ENCODE measurements around the gene CYBA.

Gene CYBA

GRCh38 chr16:88642881-88643643 lies 7.8 kb downstream of the CYBA start:
- no peak for DNase-seq

GRCh38 chr16:88640498-88641247 lies 10.2 kb downstream of the CYBA start:
- DNase-seq = no peak

GRCh38 chr16:88640039-88640495 lies 10.8 kb downstream of the CYBA start:
- DNase-seq = no peak

- no peak for DNase-seq
Measured at GRCh38 chr16:88639231-88640038, 11.4 kb downstream of the CYBA start.

DNA sequence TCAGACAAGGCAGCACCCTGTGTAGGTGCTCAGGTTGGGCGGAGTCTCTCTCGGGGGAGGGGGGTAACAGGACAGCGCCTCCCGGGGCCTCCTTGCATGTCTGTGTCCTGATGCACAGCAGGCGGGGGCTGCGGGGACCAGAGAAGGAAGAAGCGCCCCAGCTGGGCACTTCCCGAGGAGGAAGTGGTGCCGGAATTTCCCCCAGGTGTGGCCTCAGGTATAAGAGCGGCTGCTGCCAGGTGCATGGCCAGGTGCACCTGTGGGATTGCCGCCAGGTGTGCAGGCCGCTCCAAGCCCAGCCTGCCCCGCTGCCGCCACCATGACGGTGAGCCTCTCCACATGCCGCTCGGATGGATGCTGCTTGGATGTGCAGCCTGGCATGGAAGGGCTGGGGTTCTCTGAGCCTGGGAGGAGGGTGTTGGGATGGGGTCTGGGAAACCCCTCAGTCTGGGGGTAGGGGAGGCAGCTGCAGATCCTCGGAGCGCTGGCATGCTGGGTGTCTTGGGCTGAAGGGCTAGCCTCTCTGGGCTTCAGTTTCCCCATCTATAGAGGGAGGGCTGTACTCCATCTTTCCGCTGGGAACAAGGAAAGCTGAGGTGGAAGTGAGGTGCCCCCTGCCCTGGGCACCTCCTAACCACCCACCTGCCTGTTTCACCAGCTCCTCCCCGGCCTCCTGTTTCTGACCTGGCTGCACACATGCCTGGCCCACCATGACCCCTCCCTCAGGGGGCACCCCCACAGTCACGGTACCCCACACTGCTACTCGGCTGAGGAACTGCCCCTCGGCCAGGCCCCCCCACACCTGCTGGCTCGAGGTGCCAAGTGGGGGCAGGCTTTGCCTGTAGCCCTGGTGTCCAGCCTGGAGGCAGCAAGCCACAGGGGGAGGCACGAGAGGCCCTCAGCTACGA lies 12.3 kb downstream of the CYBA start, which contains the start of gene IL17C:
IL17C (plus strand) TSS at position 250 of the 908 bp plus-strand sequence; CDS start at position 320, 70 bp downstream.
- DNase-seq = peak; percentile 69

GRCh38 chr16:88636488-88637265 lies 14.2 kb downstream of the CYBA start:
- no peak for DNase-seq

GRCh38 chr16:88635671-88636319 lies 15.1 kb downstream of the CYBA start:
- peak; percentile 68 for DNase-seq

DNA sequence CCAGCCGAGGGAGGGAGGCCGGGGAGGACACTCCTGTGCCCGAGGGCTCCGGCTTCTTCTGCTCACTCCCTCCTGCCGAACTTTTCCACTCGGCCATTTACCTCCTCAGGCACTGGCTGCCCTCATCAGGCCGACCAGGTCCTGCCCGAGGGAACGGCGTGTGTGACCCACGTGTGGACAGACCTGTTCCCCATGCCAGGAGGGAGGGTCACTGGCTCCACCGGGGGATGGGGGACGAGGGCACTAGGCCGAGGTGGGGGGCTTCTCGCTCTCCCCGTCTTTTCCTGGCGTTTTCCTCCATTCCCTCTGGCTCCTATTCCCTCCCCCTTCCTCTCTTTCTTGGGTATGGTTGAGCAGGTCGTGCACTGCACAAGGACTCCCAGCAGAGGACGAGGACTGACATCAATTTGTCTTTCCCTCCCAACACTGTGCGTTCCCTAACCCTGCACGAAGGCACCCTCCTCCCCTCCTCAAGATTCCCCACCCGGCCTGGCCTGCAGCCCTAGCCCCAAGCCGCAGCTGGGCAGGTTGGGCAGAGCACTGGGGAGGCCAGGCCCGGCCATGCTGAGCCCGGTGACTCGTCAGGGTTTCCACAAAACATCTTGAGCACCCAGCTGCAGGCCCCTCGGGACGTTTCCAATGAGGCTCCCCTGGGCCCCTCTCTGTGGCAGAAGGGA lies 15.7 kb downstream of the CYBA start:
- no peak for DNase-seq

DNA sequence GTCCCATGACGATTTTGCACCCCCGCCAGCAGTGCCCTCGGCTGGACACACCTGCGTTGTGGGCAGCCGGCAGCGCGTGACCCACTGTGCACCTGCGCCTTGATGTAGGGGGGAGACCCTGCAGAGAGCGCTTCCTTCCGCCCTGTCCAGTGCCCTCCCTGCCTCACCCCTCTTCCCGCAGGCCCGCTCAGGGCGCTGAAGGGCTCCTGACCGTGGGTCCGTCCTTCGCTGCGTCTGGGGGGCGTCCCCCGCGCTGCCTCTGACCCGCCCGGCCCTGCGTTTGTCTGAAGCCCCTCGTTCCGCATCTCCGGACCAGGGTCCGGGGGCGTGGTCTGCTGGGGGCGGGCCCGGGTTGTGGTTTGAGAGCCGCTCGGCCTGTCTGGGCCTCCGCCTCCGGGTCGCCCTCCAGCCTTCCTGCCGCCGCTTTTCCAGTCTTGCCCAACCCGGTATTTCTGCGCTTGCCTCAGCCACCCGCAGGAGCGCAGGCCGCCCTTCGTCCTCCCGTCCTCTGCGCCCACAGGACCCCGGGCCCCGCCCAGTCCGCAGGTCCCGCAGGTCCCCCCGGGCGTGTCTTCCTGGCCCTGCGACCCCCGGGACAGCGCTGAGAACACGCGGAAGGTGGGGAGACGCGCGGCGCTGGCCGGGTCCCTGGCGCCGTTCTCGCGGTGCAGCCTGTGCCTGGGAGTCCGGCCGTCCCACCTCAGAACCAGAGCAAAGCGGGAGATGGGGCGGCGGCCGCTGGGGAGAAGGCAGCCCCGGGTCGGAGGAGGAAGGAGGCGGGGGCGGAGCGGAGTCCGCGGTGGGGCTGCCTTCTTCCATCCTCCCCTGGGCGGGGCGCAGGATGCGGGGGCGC lies 16.5 kb downstream of the CYBA start:
- no peak for DNase-seq

GRCh38 chr16:88633684-88634140 lies 17.1 kb downstream of the CYBA start:
- peak; percentile 15 for DNase-seq

DNA sequence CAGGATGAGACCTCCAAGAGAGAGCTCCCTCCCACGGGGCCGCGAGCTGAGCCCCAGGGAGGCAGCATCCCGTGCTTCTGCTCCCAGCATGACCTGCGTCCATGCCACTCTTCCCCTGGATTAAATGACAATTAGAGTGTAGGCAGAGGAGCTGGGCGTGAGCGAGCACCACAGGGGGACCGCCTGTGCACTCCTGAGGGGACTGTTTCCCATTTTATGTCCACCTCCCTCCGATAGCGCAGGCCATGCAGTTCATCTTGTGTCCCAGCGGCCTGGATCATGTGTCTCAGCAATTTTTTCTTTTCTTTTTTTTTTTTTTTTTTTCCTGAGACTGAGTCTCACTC lies 18.3 kb downstream of the CYBA start:
- no peak for DNase-seq

GRCh38 chr16:88631920-88632586 lies 18.8 kb downstream of the CYBA start:
- DNase-seq = no peak

GRCh38 chr16:88631384-88631783 lies 19.5 kb downstream of the CYBA start:
- no peak for DNase-seq

DNA sequence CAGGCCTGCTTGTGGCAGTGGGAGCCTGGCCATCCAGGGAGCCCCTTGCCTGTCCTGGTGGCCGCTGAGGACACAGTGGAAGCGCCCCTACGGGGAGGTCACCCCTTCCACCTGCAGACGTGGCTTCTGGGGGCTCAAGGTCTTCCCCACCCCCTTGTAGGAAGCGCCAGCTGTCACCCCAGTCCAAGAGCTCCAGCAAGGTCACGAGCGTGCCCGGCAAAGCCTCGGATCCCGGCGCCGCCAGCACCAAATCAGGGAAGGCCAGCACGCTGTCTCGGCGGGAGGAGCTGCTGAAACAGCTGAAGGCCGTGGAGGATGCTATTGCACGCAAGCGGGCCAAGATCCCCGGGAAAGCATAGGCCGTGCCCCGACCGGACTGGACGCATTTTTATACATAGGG lies 19.9 kb downstream of the CYBA start:
- DNase-seq = no peak

- no peak for DNase-seq
Measured at GRCh38 chr16:88630433-88630832, 20.4 kb downstream of the CYBA start.

GRCh38 chr16:88629835-88630234 lies 21.0 kb downstream of the CYBA start:
- DNase-seq = no peak

DNA sequence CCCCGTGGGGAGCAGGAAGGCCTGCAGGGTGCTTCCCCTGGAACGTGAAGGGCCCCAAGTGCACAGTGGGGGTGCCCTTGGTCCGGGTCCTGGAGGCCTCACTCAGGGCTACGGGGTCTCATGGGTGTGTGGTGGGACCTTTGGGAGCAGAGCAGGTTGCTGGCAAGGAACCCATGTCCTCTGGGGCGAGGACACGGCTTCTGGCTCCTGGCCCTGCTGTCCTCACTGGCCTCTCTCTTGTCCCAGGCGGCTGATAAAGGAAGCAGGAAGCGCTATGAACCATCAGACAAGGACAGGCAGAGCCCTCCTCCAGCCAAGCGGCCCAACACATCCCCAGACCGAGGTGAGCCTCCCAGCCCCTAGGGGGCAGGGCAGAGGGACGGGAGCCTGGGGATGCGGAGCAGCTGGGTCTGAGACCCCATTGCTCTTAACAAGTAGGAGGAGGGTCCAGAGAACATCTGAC lies 22.3 kb downstream of the CYBA start:
- no peak for DNase-seq

Measured in NCI-H345 (cell line).